HepG2 (cell line): ENCODE results near the gene ENPP1. TPM values are rescaled to one million over a fixed set of nuclear protein-coding genes. Genes with fewer than 3 reads are reported as not detected.

ENCODE experiments used
- ATF5 ChIP-seq: sonication (generic); formaldehyde crosslinking; IDR thresholded peaks from 2 replicates; pipeline ENCODE4 v1.4.0; 2020; ENCODE audit warnings: mild to moderate bottlenecking, low read depth, missing genetic modification reagents
- ATF7-NPFF ChIP-seq: sonication (generic); formaldehyde crosslinking; IDR thresholded peaks from 2 replicates; pipeline ENCODE4 v1.8.1; 2023; ENCODE audit warnings: mild to moderate bottlenecking, low read depth, missing genetic modification reagents, moderate library complexity
- FOXC1 ChIP-seq: sonication (generic); formaldehyde crosslinking; IDR thresholded peaks from 2 replicates; pipeline ENCODE4 v1.8.0; 2022; ENCODE audit warnings: mild to moderate bottlenecking, missing genetic modification reagents, borderline replicate concordance
- FOXP4 ChIP-seq: sonication (generic); formaldehyde crosslinking; IDR thresholded peaks from 2 replicates; pipeline ENCODE4 v1.4.0; 2020; ENCODE audit warnings: missing genetic modification reagents
- HMG20B ChIP-seq: conservative IDR thresholded peaks from 2 replicates; pipeline ENCODE4 v1.6.1; 2016; ENCODE audit warnings: missing genetic modification reagents, missing compliant biosample characterization
- HNRNPK ChIP-seq: fragments of 200-400 bp; formaldehyde crosslinking; IDR thresholded peaks from 2 replicates; pipeline ENCODE4 v1.6.1; 2018; ENCODE audit warnings: low read length, low read depth, moderate library complexity, mild to moderate bottlenecking; ENCODE audit not compliant: poor library complexity, severe bottlenecking
- IKZF4 ChIP-seq: sonication (generic); formaldehyde crosslinking; IDR thresholded peaks from 2 replicates; pipeline ENCODE4 v1.5.1; 2020; ENCODE audit warnings: borderline replicate concordance, mild to moderate bottlenecking, low read depth, missing genetic modification reagents; ENCODE audit errors: not compliant biosample characterization
- MAFF ChIP-seq: IDR thresholded peaks from 2 replicates; pipeline ENCODE4 v1.6.1; 2011; ENCODE audit warnings: low read depth, low read length, improper control_type of control experiment
- MBNL3 ChIP-seq: fragments of 250-450 bp; sonication (Bioruptor Pico); conservative IDR thresholded peaks from 2 replicates; pipeline ENCODE4 v1.8.0; 2022; ENCODE audit warnings: mild to moderate bottlenecking, inconsistent platforms
- NPAS2 ChIP-seq: sonication (generic); formaldehyde crosslinking; IDR thresholded peaks from 2 replicates; pipeline ENCODE4 v1.8.0; 2022; ENCODE audit warnings: mild to moderate bottlenecking, missing genetic modification reagents, borderline replicate concordance
- RBM22 ChIP-seq: fragments of 200-400 bp; formaldehyde crosslinking; optimal IDR thresholded peaks from 2 replicates; pipeline ENCODE3; 2017; ENCODE audit warnings: mild to moderate bottlenecking, low read length, moderate library complexity
- RBM39 ChIP-seq: fragments of 200-400 bp; formaldehyde crosslinking; IDR thresholded peaks from one replicate; pipeline ENCODE4 v1.6.1; 2018; ENCODE audit warnings: antibody characterized with exemption, mild to moderate bottlenecking, low read depth, low read length; ENCODE audit not compliant: poor library complexity, severe bottlenecking
- SIX4 ChIP-seq: sonication (generic); formaldehyde crosslinking; IDR thresholded peaks from 2 replicates; pipeline ENCODE4 v1.4.0; 2020; ENCODE audit warnings: missing genetic modification reagents
- SMAD9 ChIP-seq: sonication (generic); formaldehyde crosslinking; IDR thresholded peaks from 2 replicates; pipeline ENCODE4 v1.5.1; 2020; ENCODE audit warnings: mild to moderate bottlenecking, missing genetic modification reagents
- SNAPC2 ChIP-seq: sonication (generic); formaldehyde crosslinking; IDR thresholded peaks from 2 replicates; pipeline ENCODE4 v1.8.1; 2022; ENCODE audit warnings: mild to moderate bottlenecking, missing genetic modification reagents
- TCF7L2 ChIP-seq: IDR thresholded peaks from 2 replicates; pipeline ENCODE4 v1.6.1; 2011; ENCODE audit warnings: mild to moderate bottlenecking, low read depth, low read length, moderate library complexity
- ZFP36L2 ChIP-seq: sonication (generic); formaldehyde crosslinking; IDR thresholded peaks from 2 replicates; pipeline ENCODE4 v1.4.0; 2020; ENCODE audit warnings: missing genetic modification reagents
- ZFP90 ChIP-seq: sonication (generic); formaldehyde crosslinking; IDR thresholded peaks from 2 replicates; pipeline ENCODE4 v1.8.0; 2022; ENCODE audit warnings: missing genetic modification reagents, mild to moderate bottlenecking, inconsistent platforms, borderline replicate concordance
- ZNF329 ChIP-seq: sonication (generic); formaldehyde crosslinking; IDR thresholded peaks from 2 replicates; pipeline ENCODE4 v1.9.0; 2021; ENCODE audit warnings: low read depth, mild to moderate bottlenecking, missing genetic modification reagents
- ZNF484 ChIP-seq: sonication (generic); formaldehyde crosslinking; IDR thresholded peaks from 2 replicates; pipeline ENCODE4 v1.5.1; 2020; ENCODE audit warnings: mild to moderate bottlenecking, low read depth, missing genetic modification reagents, borderline replicate concordance
- ZNF510 ChIP-seq: sonication (generic); formaldehyde crosslinking; IDR thresholded peaks from 2 replicates; pipeline ENCODE4 v1.4.0; 2020; ENCODE audit warnings: low read depth, mild to moderate bottlenecking, missing genetic modification reagents
- ZNF687 ChIP-seq: sonication (generic); formaldehyde crosslinking; IDR thresholded peaks from 2 replicates; pipeline ENCODE4 v1.5.1; 2020; ENCODE audit warnings: mild to moderate bottlenecking, missing genetic modification reagents, moderate library complexity
- ZNF792 ChIP-seq: IDR thresholded peaks from 2 replicates; pipeline ENCODE4 v1.6.1; 2016
- ZNF878 ChIP-seq: sonication (generic); formaldehyde crosslinking; IDR thresholded peaks from 2 replicates; pipeline ENCODE4 v1.8.1; 2023; ENCODE audit warnings: mild to moderate bottlenecking, missing genetic modification reagents, moderate library complexity
- polyA plus RNA-seq, 8 experiments: library from polyadenylated mRNA; depleted of rRNA in 3 of 8; stranded (reverse) in 7 of 8; unstranded in 1 of 8; fragments of >200 nt; fragmentation: Illumina TruSeq in 4 of 8; extraction: Trizol in 4 of 8; gene quantifications; 2 replicates each; pipeline versions ENCODE4 v1.2.1 to v1.2.3, GENCODE V29; 2011 to 2016; ENCODE audit warnings: low read depth in 4 of 8, missing spikeins in 1 of 8, mixed read lengths in 1 of 8; ENCODE audit not compliant: insufficient read depth in 1 of 8
- total RNA-seq, 5 experiments: library from RNA; depleted of rRNA; stranded (reverse); fragments of >200 nt; fragmentation: Illumina TruSeq; extraction: Trizol; gene quantifications; 2 replicates each; pipeline ENCODE4 v1.2.3, GENCODE V29; 2016; ENCODE audit warnings: low read depth in 1 of 5

ENPP1 gene
- total and polyA plus RNA-seq, 2 of the 13 experiments (the other 11 are each of a cell fraction or from before 2014, with no cell fraction given), result 56.5 to 160 TPM

- TF ChIP-seq ZNF329 (CRISPR knock-in tag), result no peak
- TF ChIP-seq ZNF878, result no peak
- no peak for TF ChIP-seq HNRNPK
- TF ChIP-seq ZNF792 (CRISPR knock-in tag), result peak; percentile 84; the same call in 1 of the 2 replicates
- TF ChIP-seq MAFF, result peak; percentile 89
- TF ChIP-seq HMG20B, result peak; percentile 91
- no peak; the same call in 1 of the 2 replicates for TF ChIP-seq ZFP36L2 (CRISPR knock-in tag)
- no peak for TF ChIP-seq ATF5
- TF ChIP-seq RBM22, result no peak
- TF ChIP-seq ZFP90 (CRISPR knock-in tag), result no peak
- TF ChIP-seq FOXC1 (CRISPR knock-in tag), result no peak
- TF ChIP-seq ATF7-NPFF (CRISPR knock-in tag), result no peak
- TF ChIP-seq ZNF687, result no peak
- TF ChIP-seq IKZF4 (CRISPR knock-in tag), result peak; percentile 54
- no peak for TF ChIP-seq ZNF484 (CRISPR knock-in tag)
- no peak for TF ChIP-seq RBM39
- peak; percentile 62; the same call in 1 of the 2 replicates for TF ChIP-seq SMAD9 (CRISPR knock-in tag)
- TF ChIP-seq TCF7L2, result no peak
- no peak for TF ChIP-seq NPAS2 (CRISPR knock-in tag)
- TF ChIP-seq SIX4 (CRISPR knock-in tag), result peak; percentile 90
- no peak for TF ChIP-seq MBNL3
- no peak for TF ChIP-seq ZNF510
- TF ChIP-seq FOXP4 (CRISPR knock-in tag), result peak; percentile 91
- peak; percentile 68; the same call in 1 of the 2 replicates for TF ChIP-seq SNAPC2
These were observed 36.5 kb downstream of the ENPP1 start (continued) for GRCh38 chr6:131844243-131844841.
